HL-60/S4 (cell line): Measurements from ENCODE around the gene LRRC15.

ENCODE experiments used
- in situ Hi-C: fragments of 300-500 bp; cut with MboI; formaldehyde crosslinking; loops from 2 replicates; pipeline ENCODE4 v1.14.3; 2022; ENCODE audit warnings: low sequenced_read_pairs

The LRRC15 gene

GRCh38 chr3:194322678-194323211 lies 46.8 kb downstream of the LRRC15 start:
- in situ Hi-C loops, result no loop called here

GRCh38 chr3:194321693-194322640 lies 47.6 kb downstream of the LRRC15 start:
- in situ Hi-C loops, result no loop called here

- in situ Hi-C loops, result no loop called here
These were observed 48.7 kb downstream of the LRRC15 start for GRCh38 chr3:194320744-194321243.

- in situ Hi-C loops, result no loop called here
These were observed 49.4 kb downstream of the LRRC15 start for GRCh38 chr3:194320100-194320499.

GRCh38 chr3:194318511-194319161 lies 50.9 kb downstream of the LRRC15 start:
- in situ Hi-C loops, result no loop called here

GRCh38 chr3:194316918-194317317 lies 52.6 kb downstream of the LRRC15 start:
- in situ Hi-C loops, result no loop called here

GRCh38 chr3:194315965-194316361 lies 53.6 kb downstream of the LRRC15 start:
- in situ Hi-C loops, result no loop called here

GRCh38 chr3:194315088-194315964 lies 54.2 kb downstream of the LRRC15 start:
- in situ Hi-C loops, result no loop called here

- in situ Hi-C loops, result no loop called here
These were observed 55.0 kb downstream of the LRRC15 start for GRCh38 chr3:194314388-194315068.

GRCh38 chr3:194313560-194314387 lies 55.8 kb downstream of the LRRC15 start:
- in situ Hi-C loops, result no loop called here

GRCh38 chr3:194312743-194313281 lies 56.7 kb downstream of the LRRC15 start:
- in situ Hi-C loops, result no loop called here

GRCh38 chr3:194312186-194312742 lies 57.3 kb downstream of the LRRC15 start:
- in situ Hi-C loops, result no loop called here

- in situ Hi-C loops, result no loop called here
These were observed 58.5 kb downstream of the LRRC15 start for GRCh38 chr3:194311000-194311399.

- in situ Hi-C loops, result no loop called here
These were observed 59.3 kb downstream of the LRRC15 start for GRCh38 chr3:194310060-194310835.

GRCh38 chr3:194308601-194309449 lies 60.7 kb downstream of the LRRC15 start:
- in situ Hi-C loops, result loop anchor here (5.0 kb wide), 1 partner anchor 522 kb away; no protein-coding TSS in a partner anchor

GRCh38 chr3:194307849-194308248 lies 61.7 kb downstream of the LRRC15 start:
- in situ Hi-C loops, result loop anchor here (5.0 kb wide), 1 partner anchor 521 kb away; no protein-coding TSS in a partner anchor
